Stimulated activated CD8-positive, alpha-beta memory T cell treated with anti-CD3 and anti-CD28 coated beads, Interleukin-12 subunit alpha, Interleukin-12 subunit beta, amount 100 ng/mL, for 24 hours (primary cell): ENCODE results near the gene CNP.
A peak's percentile ranks its signal among the peaks of the same experiment; 100 is the strongest.
"Not testable (repeated sequence)": the region's sequence is repeated elsewhere in the genome, so short reads cannot be mapped to it uniquely, and the experiment has no call there.

ENCODE experiments used
- DNase-seq: peaks from one replicate; pipeline ENCODE4 v3.0.0-alpha.2; 2020; ENCODE audit errors: extremely low read depth

Gene CNP

DNA sequence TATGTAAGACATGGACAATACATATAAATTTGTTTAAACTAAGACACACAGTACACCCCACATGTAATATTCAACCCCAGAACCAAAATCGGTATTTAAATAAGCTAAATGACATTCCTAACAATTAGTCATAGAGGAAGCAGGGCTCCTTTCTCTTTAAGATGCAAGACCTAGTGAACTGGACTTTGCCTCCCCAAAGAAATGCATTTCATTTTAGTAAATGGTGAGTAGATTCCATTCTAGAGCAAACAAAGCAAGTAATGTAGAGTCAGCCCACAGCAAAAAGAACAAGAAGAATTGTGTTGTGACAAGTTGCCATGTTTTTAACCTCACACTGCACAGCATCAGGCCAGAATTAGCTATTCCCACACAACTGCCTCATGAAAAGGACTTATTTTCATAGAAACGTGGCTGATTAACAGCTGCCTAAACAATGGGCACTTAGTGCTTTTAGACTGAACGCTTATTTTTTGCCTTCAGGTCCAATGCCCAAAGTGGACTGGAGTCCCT, 36.3 kb downstream of the CNP start:
- no peak for DNase-seq

DNA sequence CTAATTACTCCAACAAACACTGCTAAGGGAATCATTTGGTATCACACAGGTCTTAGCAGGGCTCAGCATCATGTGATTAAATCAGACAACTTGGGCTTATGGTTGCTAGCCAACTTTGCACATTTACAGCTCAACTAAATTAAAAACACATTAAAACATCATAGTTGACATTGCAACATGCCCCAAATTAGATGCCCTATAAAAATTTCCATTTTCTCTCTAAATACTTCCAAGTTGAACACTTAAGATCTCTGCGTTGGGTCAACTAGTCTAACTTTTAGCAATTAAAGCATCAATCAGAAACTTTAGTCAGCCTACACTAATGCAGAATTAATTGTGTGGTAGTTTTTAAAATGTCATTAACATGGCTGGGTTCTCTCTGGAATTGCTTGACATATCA, 38.6 kb downstream of the CNP start:
- DNase-seq = no peak

DNA sequence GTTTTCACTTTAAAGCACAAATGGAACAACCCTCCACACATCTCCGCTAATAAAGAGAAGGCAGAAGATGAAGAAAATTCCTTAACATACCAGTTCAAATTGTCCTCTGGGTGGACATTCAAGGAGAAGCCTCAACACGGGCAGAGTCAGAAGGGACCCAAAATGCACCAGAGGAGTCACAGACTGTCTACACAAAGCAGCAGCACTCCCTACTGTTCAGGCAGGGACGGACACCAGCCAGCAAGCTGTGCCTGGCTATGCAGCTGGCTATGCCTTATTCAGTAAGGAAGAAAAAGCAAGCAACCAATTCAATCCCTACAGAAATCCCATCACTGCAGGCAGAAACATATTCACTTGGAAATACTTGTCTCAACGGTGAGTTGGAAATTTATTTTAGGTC, 42.6 kb downstream of the CNP start:
- no peak for DNase-seq

DNA sequence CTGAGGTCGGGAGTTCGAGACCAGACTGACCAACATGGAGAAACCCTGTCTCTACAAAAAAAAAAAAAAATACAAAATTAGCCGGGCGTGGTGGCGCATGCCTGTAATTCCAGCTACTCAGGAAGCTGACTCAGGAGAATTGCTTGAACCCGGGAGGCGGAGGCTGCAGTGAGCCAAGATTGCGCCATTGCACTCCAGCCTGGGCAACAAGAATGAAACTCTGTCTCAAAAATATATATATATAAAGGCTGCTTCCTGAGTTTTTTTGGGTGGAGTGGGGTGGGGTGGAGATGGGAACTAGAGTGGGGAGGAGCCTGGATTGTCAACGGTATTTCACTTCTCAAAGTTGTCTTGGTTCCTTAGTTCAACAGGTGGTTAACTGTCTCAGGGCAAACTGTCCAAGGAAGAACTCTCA, 43.7 kb downstream of the CNP start:
- not testable (repeated sequence) for DNase-seq

DNA sequence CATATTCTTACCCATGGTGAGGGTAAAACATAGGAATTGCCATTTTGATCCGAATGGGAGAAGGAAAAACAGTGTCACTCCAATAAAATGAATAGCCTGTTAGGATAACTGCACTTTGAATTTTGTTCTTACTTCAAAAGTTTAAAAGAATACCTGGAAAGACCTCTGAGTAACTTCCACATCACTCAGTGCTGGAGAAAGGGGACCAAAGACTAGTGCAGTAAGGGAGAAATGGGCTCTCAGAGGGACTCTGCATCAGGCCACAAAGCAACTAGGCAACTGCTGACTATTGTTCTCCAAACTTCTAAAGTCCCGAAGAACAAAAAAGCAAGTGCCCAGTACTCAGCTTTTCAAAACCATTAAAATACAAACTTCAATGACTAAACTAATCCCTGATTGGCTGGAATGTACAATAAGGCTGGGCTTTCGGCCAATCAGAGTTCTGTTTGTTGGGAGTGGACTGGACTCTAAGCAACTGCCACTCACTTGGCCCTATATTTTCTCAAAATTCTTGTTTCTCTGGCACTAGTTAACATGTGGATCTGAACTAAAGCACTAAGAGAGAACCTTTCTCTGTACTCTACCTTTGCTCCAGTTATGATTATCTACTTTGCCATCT, 44.4 kb downstream of the CNP start:
- DNase-seq = no peak

DNA sequence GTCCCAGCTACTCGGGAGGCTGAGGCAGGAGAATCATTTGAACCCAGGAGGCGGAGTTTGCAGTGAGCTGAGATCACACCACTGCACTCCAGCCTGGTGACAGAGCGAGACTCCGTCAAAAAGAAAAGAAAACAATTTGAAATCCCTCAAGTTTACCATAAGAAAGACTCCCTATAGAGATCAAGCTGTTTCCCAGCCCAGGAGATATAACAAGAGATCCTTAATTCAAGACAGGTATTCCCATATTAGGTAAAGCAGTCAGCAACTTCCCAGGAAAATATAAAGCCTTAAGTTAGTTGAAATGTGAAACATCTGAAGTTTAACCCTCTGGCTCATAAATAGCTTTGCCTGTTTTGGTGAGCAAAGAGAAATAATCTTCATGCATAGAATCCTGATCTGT, 45.8 kb downstream of the CNP start:
- DNase-seq = not testable (repeated sequence)

DNA sequence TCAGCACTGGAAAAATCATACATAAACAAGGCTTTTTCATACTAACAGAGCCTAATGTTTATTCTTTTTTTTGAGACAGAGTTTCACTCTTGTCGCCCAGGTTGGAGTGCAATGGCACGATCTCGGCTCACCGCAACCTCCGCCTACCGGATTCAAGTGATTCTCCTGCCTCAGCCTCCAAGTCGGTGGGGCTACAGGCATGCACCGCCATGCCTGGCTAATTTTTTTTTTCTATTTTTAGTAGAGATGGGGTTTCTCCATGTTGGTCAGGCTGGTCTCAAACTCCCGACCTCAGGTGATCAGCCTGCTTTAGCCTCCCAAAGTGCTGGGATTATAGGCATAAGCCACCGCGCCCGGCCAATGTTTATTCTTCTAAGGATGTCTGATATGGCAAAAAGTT, 47.1 kb downstream of the CNP start:
- DNase-seq = not testable (repeated sequence)

DNA sequence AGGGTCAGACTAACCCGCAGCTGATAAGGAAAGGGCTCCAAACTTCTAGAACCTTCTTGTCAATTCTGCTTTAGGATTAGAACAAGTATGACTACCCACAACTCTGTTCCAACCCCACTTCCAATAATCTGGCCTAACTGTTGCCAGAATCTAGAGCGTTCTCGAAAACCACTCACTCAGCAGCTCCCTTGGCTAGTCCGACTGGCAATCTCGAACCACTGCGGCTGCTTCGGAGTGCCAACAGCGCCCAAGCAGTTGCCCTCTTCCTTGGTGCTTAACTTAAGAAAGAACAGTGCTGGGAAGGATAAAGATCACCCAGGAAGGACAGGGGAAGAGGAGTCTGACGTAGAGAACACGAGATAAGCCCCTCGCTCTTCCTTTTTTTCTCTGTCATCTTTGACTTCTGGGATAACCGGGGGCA, 49.8 kb downstream of the CNP start:
- DNase-seq = no peak

DNA sequence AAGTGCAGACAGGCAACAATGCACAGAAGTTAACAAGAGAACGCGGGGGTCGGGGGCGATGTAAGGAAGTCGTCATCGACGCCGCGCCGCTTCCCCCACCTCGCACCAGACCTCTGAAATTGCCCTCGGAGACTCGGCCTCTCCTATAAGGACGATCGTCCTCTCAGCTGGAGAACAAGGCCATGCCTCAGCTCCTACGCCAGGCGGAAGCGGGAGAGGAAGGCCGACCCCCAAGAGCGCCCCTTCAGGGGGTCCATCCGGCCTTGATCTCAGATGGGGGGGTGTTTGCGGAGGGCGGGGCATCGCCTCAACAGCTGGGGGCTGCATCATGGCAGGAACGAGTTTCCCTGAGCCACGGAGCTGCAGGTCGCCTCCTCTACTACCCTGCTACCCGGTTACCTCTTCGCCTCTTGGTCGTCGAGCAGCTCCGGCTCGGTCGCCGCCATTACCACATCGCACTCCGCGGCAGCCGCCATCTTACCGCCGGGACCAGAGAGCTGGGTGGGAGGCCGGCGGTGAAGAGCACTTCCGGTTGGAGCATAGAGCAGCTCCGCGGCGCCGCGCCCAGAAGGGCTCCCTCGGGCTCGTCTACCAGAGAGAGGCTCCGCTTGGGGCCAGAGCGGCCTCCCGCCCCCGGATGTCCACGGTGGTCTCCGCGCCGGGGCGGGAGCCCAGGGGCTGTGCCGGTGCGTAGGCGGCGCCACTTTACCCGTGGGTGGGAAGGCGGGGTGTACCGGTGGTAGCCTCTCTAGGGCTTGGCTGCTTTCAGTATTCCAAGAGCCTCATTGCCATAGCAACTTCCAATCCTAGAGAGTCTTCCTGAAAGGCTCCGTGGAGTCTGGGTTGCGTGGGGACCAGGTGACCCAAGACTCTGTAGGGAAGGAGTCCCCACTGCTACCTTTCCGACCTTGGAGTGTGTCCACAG, 50.6 kb downstream of the CNP start, which contains the start of gene DNAJC7:
Gene DNAJC7, minus strand, starts transcription at position 499 of the 925 bp plus-strand sequence. Its CDS starts 23 bp downstream, at position 476.
- DNase-seq = peak; percentile 78

DNA sequence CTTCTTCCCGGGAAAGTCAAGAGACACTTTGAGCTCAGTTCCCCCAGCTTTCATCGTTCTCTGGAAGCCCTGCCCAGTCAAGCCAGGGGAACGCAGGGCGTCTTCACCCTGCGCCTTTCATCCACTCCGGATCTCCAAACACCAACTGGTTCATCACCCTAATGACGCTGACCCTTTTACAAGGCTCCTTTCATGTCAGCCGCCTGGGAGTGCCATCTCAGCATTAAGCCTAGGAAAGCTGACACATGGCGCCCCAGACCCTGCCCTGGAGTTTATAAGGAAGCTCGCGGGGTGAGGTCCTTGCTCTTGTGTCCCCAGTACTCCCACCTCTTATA, 51.2 kb downstream of the CNP start:
- DNase-seq = no peak

DNA sequence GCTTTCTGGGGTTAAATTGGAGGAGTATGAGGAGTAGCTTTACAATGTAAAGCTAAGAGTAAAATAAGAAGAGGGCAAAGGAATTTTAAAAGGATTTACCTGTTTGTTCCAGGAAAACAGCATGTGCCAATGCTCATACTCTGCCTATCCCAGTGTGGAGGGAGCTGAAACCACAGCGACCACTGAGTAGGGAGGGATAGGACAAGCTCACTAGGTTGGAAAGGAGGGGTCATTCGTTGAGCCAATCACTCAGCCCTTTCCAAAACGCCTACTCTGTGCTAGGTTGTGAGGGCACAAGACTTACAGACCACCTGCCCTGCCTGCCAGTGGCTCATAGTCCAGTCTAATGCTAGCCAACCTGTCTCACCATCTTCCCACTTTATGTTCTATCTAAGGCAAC, 51.7 kb downstream of the CNP start:
- DNase-seq = no peak

DNA sequence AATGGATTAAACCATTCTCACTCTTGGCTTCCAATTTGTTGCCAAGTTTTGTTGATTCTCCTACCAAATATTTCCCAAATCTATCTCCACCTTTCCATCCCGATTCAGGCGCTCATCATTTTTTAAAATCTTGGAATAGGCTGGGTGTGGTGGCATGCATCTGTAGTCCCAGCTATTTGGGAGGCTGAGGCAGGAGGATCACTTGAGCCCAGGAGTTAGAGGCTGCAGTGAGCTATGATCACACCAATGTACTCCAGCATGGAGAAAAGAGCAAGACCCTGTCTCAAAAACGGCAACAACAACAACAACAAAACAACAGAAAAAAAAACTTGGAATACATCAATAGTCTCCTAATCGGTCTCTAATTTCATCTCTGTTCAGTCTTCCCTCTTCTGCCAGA, 52.4 kb downstream of the CNP start:
- DNase-seq = no peak

DNA sequence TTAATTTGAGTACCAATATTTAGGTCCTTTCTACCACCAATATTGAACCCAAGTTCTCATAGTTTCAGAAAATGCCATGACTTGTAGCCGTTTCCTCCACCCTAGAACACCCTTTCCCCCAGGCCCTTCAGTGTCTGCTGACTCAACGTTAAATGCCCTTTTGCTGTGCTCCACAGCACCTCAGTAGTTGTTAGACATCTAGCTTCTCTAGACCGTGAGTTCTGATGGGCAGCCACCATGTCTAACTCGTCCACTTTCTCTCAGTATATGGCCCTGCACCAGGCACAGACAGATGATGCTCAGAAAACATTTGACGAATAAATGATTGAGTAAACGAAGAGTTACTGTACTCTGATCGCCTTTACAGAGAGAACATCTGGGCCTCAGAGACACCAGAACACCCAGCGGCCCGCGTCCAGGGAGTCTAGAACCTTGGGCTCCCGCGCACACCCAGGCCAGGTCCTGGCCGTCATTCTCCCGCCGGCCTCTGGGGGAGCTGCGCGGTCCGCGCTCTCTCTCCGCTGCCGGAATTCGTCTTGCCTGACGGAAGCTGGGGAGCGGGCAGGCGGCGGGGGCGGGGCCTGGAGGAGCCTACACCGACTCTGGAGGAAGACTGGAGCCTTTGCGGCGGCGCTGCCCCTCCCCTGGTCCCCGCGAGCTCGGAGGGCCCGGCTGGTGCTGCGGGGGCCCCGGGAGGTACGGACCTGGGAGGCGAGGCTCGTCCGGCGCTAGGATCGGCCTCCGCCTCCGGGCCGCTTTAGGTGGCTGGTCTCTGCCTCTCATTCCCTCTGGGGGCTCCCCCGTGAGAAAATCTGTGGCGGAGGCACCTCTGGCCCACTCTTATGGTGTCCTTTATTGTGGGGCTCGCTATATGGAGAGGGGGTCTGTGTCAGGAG, 53.2 kb downstream of the CNP start, which contains the start of gene NKIRAS2:
Gene NKIRAS2, plus strand, starts transcription at position 582 of the 896 bp plus-strand sequence. CDS start 1,488 bp downstream, outside the sequence.
- DNase-seq = peak; percentile 87

DNA sequence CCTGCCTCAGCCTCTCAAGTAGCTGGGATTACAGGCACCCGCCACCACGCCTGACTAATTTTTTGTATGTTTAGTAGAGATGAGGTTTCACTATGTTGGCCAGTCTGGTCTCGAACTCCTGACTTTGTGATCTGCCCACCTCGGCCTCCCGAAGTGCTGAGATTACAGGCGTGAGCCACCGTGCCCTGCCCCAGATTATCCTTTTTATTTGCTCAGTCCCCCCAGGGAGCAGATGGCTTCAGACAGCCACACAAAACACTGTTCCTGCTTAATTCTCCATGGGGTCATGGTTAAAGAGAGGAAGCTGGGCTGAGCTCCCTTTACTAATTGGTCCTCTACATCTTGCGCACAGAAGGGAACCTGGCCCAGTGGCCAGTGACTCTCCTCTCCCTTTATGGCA, 54.2 kb downstream of the CNP start:
- not testable (repeated sequence) for DNase-seq

DNA sequence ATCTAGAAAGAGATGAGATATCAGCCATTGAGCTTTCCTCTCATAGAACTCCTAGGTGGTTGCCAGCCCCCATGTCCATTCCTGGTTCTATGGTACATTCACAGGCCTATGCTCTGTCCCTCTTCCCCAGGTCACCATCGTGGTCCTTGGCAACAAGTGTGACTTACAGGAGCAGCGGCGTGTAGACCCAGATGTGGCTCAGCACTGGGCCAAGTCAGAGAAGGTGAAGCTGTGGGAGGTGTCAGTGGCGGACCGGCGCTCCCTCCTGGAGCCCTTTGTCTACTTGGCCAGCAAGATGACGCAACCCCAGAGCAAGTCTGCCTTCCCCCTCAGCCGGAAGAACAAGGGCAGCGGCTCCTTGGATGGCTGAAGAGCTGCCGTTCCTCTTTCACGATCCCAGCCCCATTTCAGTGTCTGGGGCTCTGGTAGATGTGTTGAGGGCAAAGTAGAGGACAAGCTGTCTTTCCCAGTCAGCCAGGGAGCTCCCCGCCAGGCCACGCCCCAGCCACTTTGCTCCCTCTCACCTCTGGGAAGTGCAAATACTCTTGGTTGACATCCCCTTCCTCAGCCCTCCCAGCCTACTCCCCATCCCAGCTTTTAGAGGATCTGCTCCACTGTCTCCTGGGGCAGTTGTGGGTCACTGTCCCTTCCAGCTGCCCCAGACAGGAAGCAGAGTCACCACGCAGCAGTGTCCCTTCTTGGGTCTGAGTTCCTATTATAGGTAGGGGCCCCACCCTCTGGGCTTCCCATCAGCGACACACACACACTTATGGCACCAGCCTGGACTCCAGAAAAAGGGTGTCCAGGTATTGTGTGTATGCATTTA, 57.1 kb downstream of the CNP start:
- DNase-seq = no peak

DNA sequence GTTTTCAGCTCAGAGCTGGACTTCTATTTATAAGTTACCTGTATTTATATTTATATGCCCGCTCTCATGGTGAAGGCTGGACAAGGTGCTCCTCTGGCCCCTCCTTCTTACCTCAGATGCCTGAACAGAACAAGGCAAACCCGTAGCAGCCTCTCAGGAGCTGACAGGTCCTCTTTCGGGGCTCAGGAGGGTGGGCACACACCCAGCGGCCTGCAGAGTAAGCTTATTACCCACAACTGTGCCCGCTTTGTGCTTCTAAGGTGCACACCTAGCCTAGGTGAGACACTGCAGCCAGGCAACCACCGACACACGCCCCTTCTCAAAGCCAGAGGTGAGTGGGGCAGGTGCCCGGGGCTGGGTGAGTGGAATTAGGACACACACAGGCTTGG, 58.6 kb downstream of the CNP start:
- DNase-seq = no peak

DNA sequence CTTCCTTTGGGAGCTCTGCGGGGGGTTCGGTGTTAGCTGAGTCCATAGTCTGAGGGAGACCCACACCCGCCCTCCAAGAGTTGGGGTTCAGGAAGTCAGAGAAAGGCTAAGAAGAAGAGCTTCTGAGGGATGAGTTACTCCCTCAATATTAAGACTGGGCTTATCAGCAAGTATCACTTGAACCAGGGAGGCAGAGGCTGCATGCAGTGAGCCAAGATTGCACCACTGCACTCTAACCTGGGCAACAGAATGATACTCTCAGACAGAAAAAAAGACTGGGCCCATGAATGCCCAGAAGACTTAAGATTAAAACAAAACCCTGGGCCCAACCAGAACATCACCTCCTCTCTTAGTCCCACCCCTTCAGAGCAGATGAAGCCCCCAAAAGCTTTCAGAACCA, 59.3 kb downstream of the CNP start:
- DNase-seq = no peak

DNA sequence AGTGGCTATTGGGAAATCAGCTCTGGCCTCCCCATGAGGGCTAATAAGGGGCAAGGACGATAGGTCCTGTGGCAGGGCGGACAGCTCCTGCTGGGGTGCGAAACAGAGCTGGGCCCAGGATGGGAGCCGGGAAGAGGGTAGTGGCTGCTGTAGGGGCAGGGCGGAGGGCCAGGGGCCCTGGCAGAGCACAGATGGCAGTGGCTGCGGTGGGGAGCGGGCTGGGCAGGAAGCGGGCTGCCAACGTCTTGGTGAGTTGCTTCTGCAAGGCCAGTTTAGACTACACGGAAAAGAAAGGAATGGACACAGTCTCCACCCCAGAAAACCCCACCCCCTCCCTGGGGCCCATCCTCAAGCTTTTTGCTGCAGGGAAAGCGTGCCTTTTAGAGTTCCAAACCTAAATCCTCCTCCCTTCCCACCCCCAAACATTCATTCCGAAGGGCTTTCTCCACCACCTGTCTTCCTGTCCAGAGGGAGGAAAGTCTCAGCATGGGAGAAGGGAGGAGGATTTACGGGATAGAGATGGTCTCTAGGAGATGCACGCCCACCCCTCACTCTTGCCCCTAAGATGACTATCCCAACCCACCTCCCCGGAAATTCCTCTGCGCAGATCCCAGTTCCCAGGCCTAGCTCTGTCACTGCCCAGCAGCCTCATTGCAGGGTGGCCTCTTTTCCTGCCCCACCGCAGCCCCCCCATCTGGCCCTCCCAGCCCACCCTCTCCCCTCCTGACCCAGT, 60.4 kb downstream of the CNP start:
- no peak for DNase-seq
